ENCODE results near the gene GRIK4.

GRIK4 gene

GRCh38 chr11:120972621-120973020, 461.1 kb downstream of the GRIK4 start:
- H3K4me3 ChIP-seq (ENCODE audit: low read length): no peak overlapping the region
- no peak for TF ChIP-seq CTCF (conservative IDR thresholded peaks at IDR 0.05; ENCODE audit: low read depth, low read length)
- no peak for DNase-seq (ENCODE audit: low read depth)

- DNase-seq (ENCODE audit: low read depth): no peak
- no peak overlapping the region for H3K4me3 ChIP-seq (ENCODE audit: low read length)
- TF ChIP-seq CTCF (conservative IDR thresholded peaks at IDR 0.05; ENCODE audit: low read depth, low read length): no peak
Observed at GRCh38 chr11:120973501-120973900, 462.0 kb downstream of the GRIK4 start.

GRCh38 chr11:120974466-120974865, 462.9 kb downstream of the GRIK4 start:
- DNase-seq (ENCODE audit: low read depth): peak; percentile 52
- no peak overlapping the region for H3K4me3 ChIP-seq (ENCODE audit: low read length)
- TF ChIP-seq CTCF (conservative IDR thresholded peaks at IDR 0.05; ENCODE audit: low read depth, low read length): no peak

- no peak for TF ChIP-seq CTCF (conservative IDR thresholded peaks at IDR 0.05; ENCODE audit: low read depth, low read length)
- no peak for DNase-seq (ENCODE audit: low read depth)
- H3K4me3 ChIP-seq (ENCODE audit: low read length): no peak overlapping the region
Observed at GRCh38 chr11:120974965-120975364, 463.4 kb downstream of the GRIK4 start.

- H3K4me3 ChIP-seq (ENCODE audit: low read length): no peak overlapping the region
- DNase-seq (ENCODE audit: low read depth): no peak
- TF ChIP-seq CTCF (conservative IDR thresholded peaks at IDR 0.05; ENCODE audit: low read depth, low read length): no peak
Observed at GRCh38 chr11:120977266-120978137, 466.0 kb downstream of the GRIK4 start.

GRCh38 chr11:120978701-120979100, 467.2 kb downstream of the GRIK4 start:
- DNase-seq (ENCODE audit: low read depth): no peak
- no peak for TF ChIP-seq CTCF (conservative IDR thresholded peaks at IDR 0.05; ENCODE audit: low read depth, low read length)
- no peak overlapping the region for H3K4me3 ChIP-seq (ENCODE audit: low read length)

Data from retinal pigment epithelial cell (primary cell).